NK-92 (cell line): Measurements from ENCODE around the gene SRRM4.
"Not testable (repeated sequence)": the region's sequence is repeated elsewhere in the genome, so short reads cannot be mapped to it uniquely, and the experiment has no call there.

Experiments
- DNase-seq: peaks from one replicate; lab custom pipeline; 2025; ENCODE audit not compliant: unreplicated experiment; lab: John Stamatoyannopoulos, UW

The SRRM4 gene

DNA sequence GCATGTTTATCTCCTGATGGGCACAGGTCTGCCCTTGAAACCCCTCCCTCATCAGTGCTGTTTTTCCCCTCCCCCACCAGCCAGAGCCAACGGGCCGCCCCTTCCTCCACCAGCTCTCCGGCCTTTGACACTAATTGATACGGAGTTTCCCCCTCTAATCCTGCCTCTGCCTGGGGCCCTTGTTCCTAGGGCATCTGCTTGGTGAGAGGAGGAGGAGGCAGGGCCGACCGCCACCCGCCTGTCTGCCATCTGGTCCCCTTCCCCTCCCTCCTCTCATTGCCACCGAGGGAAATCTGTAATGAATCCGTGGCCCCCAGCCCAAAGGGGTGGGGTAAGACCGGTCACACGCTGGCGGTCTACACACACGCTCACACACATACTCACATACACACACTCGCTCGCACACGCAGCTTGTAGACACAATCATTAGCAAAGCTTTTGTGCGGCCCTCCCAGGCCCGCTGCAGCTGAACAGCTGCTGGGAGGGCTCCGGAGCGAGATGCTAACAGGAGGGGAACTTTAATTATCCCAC lies 27.4 kb downstream of the SRRM4 start:
- DNase-seq: no peak

DNA sequence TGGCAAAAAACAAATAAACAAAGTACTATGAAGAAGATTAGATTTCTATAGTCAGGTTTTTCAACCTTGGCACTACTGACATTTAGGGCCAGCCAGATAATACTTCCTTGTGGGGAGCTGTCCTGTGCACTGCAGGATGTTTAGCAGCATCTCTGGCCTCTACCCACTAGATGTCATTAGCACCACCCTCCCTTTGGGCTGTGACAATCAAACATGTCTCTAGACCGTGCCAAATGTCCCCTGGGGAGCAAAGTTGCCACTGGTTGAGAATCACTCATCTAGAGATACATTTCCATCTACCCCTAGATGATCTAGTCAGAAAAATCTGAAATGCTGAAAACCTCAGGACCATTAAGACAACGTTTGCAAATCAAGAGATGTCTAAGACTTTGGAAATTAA lies 29.9 kb downstream of the SRRM4 start:
- no peak for DNase-seq

DNA sequence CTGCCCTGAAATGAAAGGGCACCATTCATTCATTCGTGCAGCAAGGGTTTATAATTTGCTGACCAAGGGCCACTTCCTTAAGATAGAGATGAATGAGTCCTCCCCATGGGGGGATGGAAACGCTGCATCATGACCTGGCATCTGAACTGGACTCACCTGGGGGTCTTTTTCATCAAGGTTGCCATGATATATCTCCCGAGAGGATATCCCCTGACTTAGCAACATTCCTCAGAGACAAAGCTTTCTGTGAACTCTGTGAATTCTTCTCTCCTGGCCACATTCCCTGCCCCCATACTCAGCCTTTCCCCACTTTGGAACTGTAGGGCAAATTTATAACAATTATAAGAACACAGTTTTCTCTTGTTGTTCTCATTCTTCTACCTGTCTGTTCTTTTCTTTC lies 30.8 kb downstream of the SRRM4 start:
- no peak for DNase-seq

DNA sequence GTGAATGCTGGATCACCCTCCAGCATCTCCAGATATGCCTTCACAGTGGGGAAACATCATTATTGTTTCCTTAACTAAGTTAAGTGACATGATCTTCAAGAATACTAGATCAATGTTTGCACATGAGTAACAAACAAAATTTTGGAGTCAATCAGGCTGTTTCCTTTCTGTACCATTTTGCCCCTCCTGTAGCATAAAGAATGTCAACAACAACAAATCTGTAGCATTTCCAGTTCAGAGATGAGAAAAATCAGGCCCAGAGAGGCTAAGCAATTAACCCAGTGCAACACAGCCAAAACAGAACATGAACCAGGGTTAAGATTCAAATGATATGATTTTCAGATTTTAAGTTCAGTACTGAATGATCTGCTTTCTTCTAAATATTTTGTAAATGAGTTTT lies 31.7 kb downstream of the SRRM4 start:
- DNase-seq: no peak

DNA sequence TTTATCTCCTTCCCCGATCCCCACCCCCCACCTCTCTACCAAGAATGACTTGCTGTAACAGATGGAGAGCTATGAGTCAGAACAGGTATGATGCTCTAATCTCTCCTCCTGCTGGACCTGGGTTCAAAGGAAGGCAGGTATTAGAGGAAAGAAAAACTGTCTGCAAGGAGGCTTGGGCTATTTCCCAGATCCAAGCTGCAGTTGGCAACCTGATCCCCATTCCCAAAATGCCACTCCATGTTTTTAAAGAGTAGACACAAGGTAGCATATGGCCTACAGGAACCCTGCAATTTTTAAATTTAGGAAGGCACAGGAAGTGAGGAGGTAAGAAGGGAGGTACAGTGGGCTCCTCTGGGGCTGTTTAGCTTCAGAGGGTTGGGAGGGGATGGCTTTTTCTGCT lies 33.0 kb downstream of the SRRM4 start:
- DNase-seq: no peak

DNA sequence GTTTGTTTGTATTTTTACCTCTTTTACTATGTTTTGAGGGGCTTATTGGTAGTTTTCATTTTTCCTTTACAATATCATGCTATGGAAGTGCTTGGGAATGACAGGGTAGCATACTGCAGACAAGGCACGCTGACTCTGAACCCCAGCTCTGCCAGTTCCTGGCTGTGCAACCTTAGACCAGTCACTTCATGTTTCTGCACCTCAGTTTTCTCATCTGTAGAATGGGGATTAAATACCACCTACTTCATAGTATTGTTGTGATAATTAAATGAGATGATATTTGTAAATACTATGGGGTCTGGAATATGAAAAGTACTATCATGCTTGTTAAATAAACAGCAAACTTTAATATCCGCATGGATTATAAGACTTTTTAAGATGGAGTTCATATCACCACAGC lies 35.4 kb downstream of the SRRM4 start:
- no peak for DNase-seq

DNA sequence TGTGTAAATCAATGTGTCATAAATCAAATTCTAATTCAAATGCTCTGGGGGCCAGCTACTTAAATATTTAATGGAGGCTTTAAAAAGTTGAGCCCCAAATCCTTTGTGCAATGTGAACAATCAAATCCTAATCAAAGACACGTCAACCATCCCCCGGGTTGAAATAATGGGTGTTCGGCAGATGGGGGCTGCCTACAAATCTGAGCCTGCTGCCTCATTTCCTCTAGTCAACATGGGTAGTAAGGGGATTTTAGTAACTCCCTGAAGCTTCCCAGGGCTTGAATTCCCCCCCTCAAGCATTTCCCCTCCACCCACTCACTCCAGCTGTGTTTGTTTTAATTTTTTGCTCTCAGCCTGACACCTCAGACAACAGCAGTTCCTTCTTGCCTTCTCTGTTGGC lies 37.8 kb downstream of the SRRM4 start:
- DNase-seq: no peak

DNA sequence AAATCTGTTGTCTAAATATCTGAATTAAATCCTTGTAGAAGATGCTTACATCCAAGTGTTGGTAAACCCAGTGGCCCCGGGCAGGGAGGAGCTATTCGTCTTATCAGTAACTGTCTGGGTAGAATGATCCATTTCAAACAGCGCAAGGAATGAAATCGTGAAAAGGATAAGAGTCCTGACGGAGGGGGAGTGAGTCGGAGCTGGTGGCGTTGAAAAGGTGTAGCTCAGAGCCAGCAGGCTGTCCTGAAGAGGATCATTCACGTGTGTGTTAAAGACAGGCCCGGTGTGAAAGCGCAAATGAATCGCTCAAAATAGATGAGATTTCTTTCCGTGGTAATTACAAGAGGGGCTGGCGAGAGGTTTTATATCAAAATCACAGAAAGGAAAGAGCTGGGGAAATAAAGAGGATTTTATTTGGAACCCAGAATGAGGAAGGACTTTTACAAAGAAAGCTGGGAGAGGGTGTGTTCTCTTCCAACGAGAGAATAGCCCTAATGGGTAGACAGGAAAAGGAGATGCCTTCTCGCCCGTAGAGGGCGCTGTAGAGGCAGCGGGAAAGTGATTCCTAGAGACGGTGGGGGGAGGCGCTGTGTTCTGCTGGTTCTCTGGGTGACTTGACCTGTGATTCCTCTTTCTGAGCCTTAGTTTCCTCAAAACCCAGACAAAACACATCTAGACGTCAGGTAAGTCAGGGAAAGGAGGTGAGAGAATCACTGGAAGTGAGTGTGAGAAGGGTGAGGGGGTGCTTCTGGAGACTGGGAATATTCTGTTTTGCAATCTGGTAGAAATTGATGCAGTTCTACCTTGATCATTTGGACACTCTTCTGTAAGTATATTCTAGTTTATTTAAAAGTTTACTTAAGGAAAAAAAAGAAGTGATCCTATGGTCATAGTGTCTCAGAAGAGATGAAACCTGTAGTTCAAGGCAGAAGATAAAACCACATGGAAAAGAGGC lies 39.3 kb downstream of the SRRM4 start:
- no peak for DNase-seq

DNA sequence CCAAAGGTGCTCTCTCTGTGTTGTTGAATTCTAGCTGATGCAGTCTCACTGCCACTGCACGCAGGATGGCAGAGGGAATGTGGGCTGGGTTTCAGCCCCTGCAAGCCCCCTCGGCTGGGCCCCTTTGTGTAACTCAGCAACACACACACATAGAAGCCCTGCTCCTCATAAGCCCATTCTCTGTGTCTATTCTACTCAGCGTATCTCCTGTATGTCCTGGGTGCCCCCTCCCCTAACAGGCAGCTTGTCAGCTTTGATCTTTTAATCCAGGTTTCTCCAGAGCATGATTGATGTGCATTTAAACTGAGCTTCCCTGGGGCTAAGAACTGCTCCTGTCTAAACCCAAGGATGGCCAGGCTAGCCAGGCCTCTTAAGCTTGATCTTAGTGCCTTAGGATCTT lies 43.0 kb downstream of the SRRM4 start:
- DNase-seq: no peak

DNA sequence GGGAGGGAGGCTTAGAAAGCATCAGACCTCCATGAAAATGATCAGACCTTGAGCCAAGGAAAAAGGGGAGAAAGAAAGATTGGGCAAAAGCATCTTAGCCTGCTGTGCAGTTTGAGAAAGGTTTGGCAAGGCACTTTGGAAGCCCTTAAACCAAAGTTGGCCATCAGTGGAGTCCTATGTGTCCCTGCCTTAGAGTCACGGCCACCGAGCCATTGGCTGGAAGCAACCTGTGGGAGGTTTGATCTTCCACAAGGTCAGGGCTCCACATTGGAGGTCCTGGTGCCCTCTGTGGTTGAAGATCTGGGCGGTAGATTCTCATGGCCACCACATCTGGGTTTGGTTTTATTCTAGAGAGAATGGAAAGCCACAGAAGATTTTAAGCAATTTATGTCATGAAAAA lies 44.4 kb downstream of the SRRM4 start:
- no peak for DNase-seq

DNA sequence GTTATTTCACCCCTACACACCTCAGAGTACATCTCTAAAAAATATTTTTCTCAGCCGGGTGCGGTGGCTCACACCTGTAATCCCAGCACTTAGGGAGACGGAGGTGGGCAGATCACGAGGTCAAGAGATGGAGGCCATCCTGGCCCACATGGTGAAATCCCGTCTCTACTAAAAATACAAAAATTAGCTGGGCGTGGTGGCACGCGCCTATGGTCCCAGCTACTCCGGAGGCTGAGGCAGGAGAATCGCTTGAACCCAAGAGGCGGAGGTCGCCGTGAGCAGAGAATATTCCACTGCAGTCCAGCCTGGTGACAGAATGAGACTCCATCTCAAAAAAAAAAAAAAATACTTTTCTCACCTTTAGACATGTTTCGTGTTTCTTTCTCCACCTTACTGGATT lies 52.0 kb downstream of the SRRM4 start:
- not testable (repeated sequence) for DNase-seq

DNA sequence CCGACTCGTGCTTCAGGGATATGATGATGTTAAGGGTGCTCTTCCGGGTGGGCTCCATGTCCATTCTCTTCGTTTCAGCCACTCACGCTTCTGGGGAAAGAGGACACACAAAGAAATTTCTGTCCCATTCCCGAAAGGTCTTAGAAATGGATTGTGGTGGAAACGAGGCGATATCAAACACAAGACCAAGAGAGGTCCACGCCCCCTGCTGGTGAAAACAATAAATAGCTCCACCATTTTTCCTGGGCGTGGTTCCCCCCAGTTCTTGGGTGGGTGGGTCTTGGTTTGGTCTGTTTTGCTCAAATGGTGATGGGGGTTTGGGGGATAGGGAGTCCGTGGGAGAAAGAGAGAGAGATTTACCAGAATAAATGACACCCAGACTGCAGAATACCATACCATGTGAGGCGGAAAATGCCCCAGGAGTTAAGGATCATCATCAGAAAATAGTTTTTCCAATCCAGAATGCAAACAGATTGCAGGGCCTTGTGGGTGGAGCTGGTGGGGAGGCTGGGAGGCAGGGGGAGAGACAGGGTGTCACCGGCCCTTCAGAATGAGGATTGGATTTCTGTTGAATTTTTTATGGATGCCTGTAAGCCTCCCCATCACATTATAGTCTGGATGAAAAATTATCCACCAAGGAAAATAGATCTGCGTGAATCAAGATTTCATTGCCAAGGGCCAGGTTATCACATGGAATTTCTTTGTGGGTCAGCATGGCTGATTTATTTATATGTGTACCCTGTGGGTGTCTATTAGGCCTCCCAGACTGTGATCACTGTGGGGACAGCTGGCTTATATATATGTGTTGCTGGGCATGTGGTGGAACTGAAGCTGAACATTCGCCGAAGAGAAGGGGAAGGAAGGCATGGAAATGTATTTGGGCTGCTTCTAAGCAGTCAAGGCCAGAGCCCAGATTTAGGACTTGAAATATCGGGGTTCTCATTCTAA lies 55.8 kb downstream of the SRRM4 start:
- no peak for DNase-seq

DNA sequence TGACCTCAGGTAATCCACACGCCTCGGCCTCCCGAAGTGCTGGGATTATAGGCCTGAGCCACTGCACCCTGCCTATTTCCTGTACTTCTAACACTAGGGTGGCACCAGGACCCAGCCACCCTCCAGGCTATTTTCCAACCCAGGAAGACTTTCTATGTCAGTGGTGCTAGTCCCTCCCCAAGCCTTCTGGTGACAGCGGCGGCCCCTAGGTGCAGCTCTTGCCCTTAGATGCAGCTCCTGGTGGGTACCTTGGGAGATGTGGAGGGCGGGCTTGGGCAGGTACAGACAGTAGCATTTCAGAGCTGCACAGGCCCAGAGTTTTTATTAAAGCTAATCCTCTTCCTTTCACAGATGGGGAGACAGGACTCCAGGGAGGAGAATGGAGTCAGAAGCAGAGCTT lies 62.8 kb downstream of the SRRM4 start:
- DNase-seq: no peak

DNA sequence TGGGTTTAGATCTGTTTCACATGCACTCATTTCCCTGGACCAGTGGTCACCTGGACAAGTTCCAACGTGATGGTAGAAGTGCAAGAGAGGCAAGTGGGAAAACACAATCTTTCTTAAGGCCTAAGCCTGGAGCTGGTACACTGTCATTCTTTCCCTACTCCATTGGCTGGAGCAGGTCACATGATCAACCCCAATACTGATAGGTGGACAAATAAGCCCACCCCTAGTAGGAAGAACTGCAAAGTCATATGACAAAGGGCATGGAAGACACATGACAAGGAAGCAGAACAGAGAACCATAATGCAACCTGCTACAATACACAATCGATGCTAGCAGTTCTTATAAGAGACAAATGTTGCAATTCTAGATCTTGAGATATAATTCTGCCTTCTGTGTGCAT lies 66.3 kb downstream of the SRRM4 start:
- DNase-seq: no peak

DNA sequence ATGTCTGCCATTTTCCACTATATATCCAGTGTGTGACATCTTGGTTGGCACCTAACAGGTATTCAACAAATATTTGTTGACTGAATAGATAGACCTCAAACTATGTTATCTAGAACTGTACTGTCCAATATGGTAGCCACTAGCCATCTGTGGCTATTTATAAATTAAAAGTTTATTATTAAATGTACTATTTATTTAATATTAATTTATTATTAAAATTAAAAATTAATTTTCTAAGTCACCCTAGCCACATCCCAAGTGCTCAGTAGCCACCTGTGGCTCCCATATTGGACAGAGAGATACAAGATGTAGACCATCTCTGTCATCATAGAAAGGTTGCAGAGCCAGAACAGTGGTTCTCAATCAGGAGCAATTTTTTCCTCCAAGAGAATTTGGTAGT lies 69.3 kb downstream of the SRRM4 start:
- DNase-seq: no peak

DNA sequence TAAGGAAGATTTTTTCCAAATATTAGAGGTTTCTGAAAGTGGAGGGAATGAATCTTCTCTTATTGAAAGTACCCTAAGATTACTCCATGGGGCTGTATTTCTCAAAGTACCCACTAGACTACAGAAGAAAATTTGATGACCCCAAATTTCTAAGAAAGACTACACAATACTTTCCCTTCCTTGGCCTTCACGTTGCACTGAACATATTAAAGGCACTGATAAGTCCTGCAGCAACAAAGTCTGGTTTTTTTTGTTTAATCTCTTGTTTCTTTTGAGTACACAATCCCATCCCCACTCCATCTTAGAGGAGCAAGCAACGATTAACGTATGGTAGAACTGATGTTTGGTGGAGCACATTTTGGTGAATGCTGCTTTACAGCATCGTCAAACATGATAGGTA lies 70.1 kb downstream of the SRRM4 start:
- DNase-seq: no peak

DNA sequence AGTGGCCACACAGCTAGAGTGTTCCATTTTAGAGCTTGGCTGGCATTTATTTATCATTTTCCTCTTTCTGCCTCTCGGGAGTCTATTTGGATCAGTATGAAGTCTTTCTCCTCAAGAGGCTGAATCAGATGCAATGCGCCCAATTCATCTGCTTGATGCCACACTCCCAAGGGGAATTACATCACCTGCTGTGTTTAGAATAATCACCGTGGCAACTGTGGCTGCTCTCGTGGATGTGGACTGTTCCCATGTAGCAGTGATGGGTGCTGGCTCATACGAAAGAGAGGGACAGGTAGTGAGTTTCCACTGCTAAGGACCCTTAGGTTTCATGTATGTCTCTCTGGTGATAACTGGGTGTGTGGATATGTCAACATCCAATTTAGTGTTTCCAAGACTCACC lies 70.7 kb downstream of the SRRM4 start:
- no peak for DNase-seq

DNA sequence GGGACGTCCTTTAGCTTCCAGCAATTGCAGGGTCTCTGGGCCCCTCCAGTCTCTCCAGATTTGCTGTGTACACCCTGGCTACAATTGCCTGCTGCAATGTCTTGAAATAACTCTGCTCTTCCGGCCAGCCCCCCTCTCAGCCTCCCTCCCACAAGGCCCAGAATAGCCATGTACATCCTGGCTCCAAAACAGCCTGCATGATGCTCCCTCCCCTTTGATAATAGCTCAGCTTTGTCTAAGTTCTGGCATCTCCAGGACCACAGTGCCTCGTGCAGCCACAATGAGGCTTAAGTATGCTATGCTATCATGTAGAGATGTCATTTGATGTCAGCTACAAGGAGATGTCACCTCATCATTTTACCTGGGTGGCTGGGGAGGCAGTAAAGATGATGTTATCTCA lies 74.6 kb downstream of the SRRM4 start:
- no peak for DNase-seq

DNA sequence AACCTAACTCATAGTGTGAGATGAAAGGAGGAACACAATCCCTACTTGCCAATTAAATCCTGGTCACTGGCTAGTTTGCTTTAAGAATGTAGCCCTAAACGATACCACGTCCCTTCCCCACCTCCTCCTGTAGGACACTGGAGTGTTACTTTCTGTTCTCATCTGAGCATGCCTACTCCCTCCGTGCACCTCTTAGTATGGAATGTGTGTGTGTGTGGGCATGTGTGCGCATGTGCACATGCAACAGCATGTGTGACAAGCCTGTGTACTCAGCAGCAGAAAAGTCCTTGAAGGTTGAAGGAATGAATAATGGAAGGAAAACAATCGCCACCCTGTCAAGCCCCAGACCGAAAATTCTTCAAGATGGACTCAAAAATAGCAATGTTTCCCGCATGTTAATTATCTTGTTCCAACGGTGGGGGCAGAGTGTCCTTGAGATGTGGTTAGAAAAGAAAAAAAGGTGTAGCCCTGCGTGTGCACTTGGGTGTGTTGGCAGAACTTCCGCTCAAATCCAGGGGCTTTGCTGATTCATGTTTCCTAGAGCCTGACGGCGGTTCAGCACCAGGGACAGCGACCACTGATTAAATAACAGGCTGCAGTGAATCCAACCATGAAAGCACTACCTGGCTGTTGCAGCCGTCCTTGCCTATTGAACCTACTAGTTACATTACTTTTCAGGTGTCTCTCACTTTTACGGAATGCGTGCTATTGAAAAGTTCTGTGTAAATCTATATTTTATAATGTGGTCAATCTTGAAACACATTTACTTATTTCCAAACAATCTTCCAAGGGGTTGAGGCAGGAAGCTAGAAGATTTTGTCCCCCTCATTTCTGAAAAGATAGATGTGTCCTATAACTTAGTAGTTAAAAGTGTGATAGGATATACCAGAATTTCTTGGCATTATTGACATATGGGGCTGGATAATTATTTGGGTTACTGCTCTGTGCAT lies 79.8 kb downstream of the SRRM4 start:
- no peak for DNase-seq

DNA sequence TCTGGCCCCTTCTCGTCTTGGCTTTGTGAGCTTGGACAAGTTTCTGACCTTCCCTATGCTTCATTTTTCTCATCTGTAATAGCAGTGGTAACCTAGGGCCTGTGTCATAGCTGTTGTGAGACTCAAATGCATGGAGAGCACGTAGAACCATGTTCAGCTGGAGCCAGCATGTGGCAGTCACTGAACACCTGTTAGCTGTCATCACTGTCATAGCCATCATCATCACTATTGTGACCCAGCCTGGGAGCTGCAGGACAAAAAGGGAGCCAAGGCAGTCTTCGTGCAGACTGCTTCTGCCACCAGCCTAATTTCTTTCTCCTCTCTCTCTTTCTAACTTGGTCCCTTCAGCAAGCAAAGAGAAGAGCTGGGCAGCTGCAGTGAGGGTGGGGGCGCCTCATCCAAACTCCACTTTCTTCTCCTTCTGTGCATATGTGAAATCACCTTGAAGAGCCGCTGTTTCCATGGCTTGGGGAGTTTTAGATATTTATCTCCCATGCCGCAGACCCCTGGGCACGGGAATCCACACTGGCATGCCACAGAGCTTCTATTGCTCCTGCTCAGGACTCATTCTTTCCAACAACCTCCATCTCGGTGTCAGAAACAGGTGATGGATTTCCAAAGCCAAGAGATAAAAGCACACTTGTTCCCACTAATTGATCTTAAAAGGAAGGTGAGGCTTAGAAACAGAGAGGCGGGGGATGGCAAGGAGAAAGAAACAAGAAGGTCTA lies 87.0 kb downstream of the SRRM4 start:
- no peak for DNase-seq
